Liver (tissue), 9 donors: ENCODE data around the gene TMEM213. TPM values are rescaled to one million over a fixed set of nuclear protein-coding genes. Genes with fewer than 3 reads are reported as not detected.
"Not testable (repeated sequence)": the region's sequence is repeated elsewhere in the genome, so short reads cannot be mapped to it uniquely, and the experiment has no call there.

Source experiments
- DNase-seq: peaks from one replicate; pipeline ENCODE4 v3.0.0-alpha.2; 2017; ENCODE audit warnings: low spot score
- H3K27ac ChIP-seq, 2 donors: one replicate each; pipeline ENCODE4 v1.7.0; 2013; ENCODE audit warnings: inconsistent platforms in 2 of 2, low read length in 2 of 2, control low read depth in 1 of 2, low read depth in 1 of 2, mild to moderate bottlenecking in 1 of 2
- H3K27me3 ChIP-seq, 4 donors: one replicate each; pipeline versions ENCODE4 v1.6.1 to v1.7.0; 2013; ENCODE audit warnings: low read length in 3 of 4, inconsistent platforms in 1 of 4, mild to moderate bottlenecking in 1 of 4, moderate library complexity in 1 of 4; ENCODE audit not compliant: control insufficient read depth in 4 of 4, insufficient read depth in 4 of 4
- H3K36me3 ChIP-seq, 4 donors: one replicate each; pipeline versions ENCODE4 v1.6.1 to v1.7.0; 2013; ENCODE audit warnings: low read length in 3 of 4, mild to moderate bottlenecking in 3 of 4, low read depth in 1 of 4, moderate library complexity in 1 of 4; ENCODE audit not compliant: control insufficient read depth in 4 of 4, insufficient read depth in 3 of 4
- H3K4me1 ChIP-seq, 4 donors: one replicate each; pipeline versions ENCODE4 v1.6.1 to v1.7.0; 2013; ENCODE audit warnings: low read length in 3 of 4, mild to moderate bottlenecking in 3 of 4, moderate library complexity in 1 of 4; ENCODE audit not compliant: control insufficient read depth in 4 of 4, insufficient read depth in 4 of 4
- H3K4me3 ChIP-seq, 3 donors: one replicate each; pipeline versions ENCODE4 v1.6.1 to v1.7.0; 2013; ENCODE audit warnings: low read length in 3 of 3, control low read depth in 1 of 3, low read depth in 1 of 3, mild to moderate bottlenecking in 1 of 3
- H3K9ac ChIP-seq, 2 donors: one replicate each; pipeline ENCODE4 v1.7.0; 2013; ENCODE audit warnings: low read length in 2 of 2, mild to moderate bottlenecking in 2 of 2, moderate library complexity in 2 of 2, control low read depth in 1 of 2, low read depth in 1 of 2
- H3K9me3 ChIP-seq, 4 donors: one replicate each; pipeline versions ENCODE4 v1.6.1 to v1.7.0; 2013; ENCODE audit warnings: low read length in 3 of 4; ENCODE audit not compliant: control insufficient read depth in 4 of 4
- ATF3 ChIP-seq: IDR thresholded peaks from 2 replicates; pipeline ENCODE4 v1.6.1; 2016; ENCODE audit warnings: antibody characterized with exemption
- CTCF ChIP-seq: fragments of 150-350 bp; IDR thresholded peaks from 2 replicates; pipeline ENCODE4 v1.5.1; 2017; ENCODE audit warnings: improper control_type of control experiment, low read depth, low read length; ENCODE audit not compliant: missing input control
- EGR1 ChIP-seq, 2 donors: IDR thresholded peaks; 2 replicates each; pipeline ENCODE4 v1.6.1; 2016 to 2018; ENCODE audit warnings: antibody characterized with exemption in 2 of 2, low read depth in 2 of 2
- HNF4A ChIP-seq, 2 donors: conservative IDR thresholded peaks; 2 replicates each; pipeline ENCODE4 v1.6.1; 2016; ENCODE audit warnings: antibody characterized with exemption in 2 of 2, mild to moderate bottlenecking in 2 of 2
- MAX ChIP-seq: IDR thresholded peaks from 2 replicates; pipeline ENCODE4 v1.6.1; 2016; ENCODE audit warnings: antibody characterized with exemption
- NR2F2 ChIP-seq: IDR thresholded peaks from 2 replicates; pipeline ENCODE4 v1.6.1; 2016; ENCODE audit warnings: antibody characterized with exemption
- RAD21 ChIP-seq, 2 donors: IDR thresholded peaks; 2 replicates each; pipeline ENCODE4 v1.6.1; 2016; ENCODE audit warnings: antibody characterized with exemption in 2 of 2, mild to moderate bottlenecking in 2 of 2
- REST ChIP-seq: IDR thresholded peaks from 2 replicates; pipeline ENCODE4 v1.6.1; 2016; ENCODE audit warnings: antibody characterized with exemption, mild to moderate bottlenecking
- RXRA ChIP-seq, 2 donors: IDR thresholded peaks; 2 replicates each; pipeline ENCODE4 v1.6.1; 2017 to 2018; ENCODE audit warnings: antibody characterized with exemption in 2 of 2, mild to moderate bottlenecking in 1 of 2
- ZBTB33 ChIP-seq: IDR thresholded peaks from 2 replicates; pipeline ENCODE4 v1.6.1; 2016; ENCODE audit warnings: antibody characterized with exemption
- WGBS: extraction: QIAGEN DNeasy Blood & Tissue Kit; methylation state at CpG from one replicate; pipeline ENCODE4 v1.1.7; 2013; 5-methylcytosine and 5-hydroxymethylcytosine counted together
- polyA plus RNA-seq, 2 donors: library from polyadenylated mRNA; stranded (reverse) in 1 of 2; unstranded in 1 of 2; fragments of 200-250 nt in 1 of 2; fragments of >200 nt in 1 of 2; fragmentation: Nextera tagmentation in 1 of 2; extraction: Ambion mirVana in 1 of 2; gene quantifications; one replicate each; pipeline versions ENCODE4 v1.2.1 to v1.2.3, GENCODE V29; 2013 to 2015
- total RNA-seq, 2 donors: library from RNA; depleted of rRNA; stranded (reverse); fragments of >200 nt; gene quantifications; one replicate each; pipeline ENCODE4 v1.2.3, GENCODE V29; 2014
- donor health status: healthy.
- donor health status: healthy.
- donor health status: healthy.
- donor health status: healthy.
- donor health status: healthy.

The TMEM213 gene
- total and polyA plus RNA-seq, 4 donors, result not detected

- TF ChIP-seq CTCF, result no peak
- TF ChIP-seq ATF3, result no peak
- no peak for TF ChIP-seq RXRA (IDR thresholded peaks at IDR 0.05)
- TF ChIP-seq NR2F2, result no peak
These were observed 1.7 kb upstream of the TMEM213 start (continued) for GRCh38 chr7:138796038-138796615.

- DNase-seq, H3K36me3 ChIP-seq, H3K4me1 ChIP-seq, H3K9ac ChIP-seq, H3K4me3 ChIP-seq, H3K27ac ChIP-seq, H3K9me3 ChIP-seq, H3K27me3 ChIP-seq: not testable (repeated sequence)
- 80% methylated on average over 4 of the region's 4 CpGs for WGBS
These were observed 748 bp upstream of the TMEM213 start for GRCh38 chr7:138797046-138797445.

GRCh38 chr7:138798836-138799235 lies 1.0 kb downstream of the TMEM213 start:
- Histone ChIP-seq H3K4me3 (no peak overlapping the region), H3K9ac (no peak overlapping the region), H3K4me1 (no peaks in the 10 kb centered on the region), H3K9me3 (no peaks in the 10 kb centered on the region), H3K27me3 (peaks cover 0 to 6% (median 0%) of the 10 kb centered on the region in 4 donors), H3K27ac (no peak overlapping the region), H3K36me3 (no peaks in the 10 kb centered on the region)
- no peak for DNase-seq
- TF ChIP-seq RXRA (IDR thresholded peaks at IDR 0.05) (no peak), ZBTB33 (no peak), EGR1 (IDR thresholded peaks at IDR 0.05; ENCODE audit: low read depth in 2 of 2) (no peak), HNF4A (conservative IDR thresholded peaks at IDR 0.05) (no peak), MAX (no peak)
- WGBS, result 80% methylated on average over 5 of the region's 5 CpGs

GRCh38 chr7:138799336-138800000 lies 1.7 kb downstream of the TMEM213 start:
- H3K36me3 ChIP-seq, result no peaks in the 10 kb centered on the region
- no peak for DNase-seq
- TF ChIP-seq RXRA (IDR thresholded peaks at IDR 0.05), result no peak
- no peak for TF ChIP-seq REST
- no peak for TF ChIP-seq RAD21 (IDR thresholded peaks at IDR 0.05)
- H3K4me1 ChIP-seq, result no peaks in the 10 kb centered on the region
- no peak overlapping the region for H3K9ac ChIP-seq
- WGBS, result 74% methylated on average over 7 of the region's 7 CpGs
- H3K4me3 ChIP-seq, result no peak overlapping the region
- no peaks in the 10 kb centered on the region for H3K9me3 ChIP-seq
- peaks cover 0 to 4% (median 0%) of the 10 kb centered on the region in 4 donors for H3K27me3 ChIP-seq
- no peak overlapping the region for H3K27ac ChIP-seq
